Stimulated activated CD4-positive, alpha-beta T cell treated with anti-CD3 and anti-CD28 coated beads, Interleukin-4, amount 100 ng/mL, for 24 hours (primary cell): ENCODE results near the gene MYOM1.
A peak's percentile ranks its signal among the peaks of the same experiment; 100 is the strongest.

ENCODE experiments used
- DNase-seq: peaks from one replicate; pipeline ENCODE4 v3.0.0-alpha.2; 2020

Gene MYOM1

DNA sequence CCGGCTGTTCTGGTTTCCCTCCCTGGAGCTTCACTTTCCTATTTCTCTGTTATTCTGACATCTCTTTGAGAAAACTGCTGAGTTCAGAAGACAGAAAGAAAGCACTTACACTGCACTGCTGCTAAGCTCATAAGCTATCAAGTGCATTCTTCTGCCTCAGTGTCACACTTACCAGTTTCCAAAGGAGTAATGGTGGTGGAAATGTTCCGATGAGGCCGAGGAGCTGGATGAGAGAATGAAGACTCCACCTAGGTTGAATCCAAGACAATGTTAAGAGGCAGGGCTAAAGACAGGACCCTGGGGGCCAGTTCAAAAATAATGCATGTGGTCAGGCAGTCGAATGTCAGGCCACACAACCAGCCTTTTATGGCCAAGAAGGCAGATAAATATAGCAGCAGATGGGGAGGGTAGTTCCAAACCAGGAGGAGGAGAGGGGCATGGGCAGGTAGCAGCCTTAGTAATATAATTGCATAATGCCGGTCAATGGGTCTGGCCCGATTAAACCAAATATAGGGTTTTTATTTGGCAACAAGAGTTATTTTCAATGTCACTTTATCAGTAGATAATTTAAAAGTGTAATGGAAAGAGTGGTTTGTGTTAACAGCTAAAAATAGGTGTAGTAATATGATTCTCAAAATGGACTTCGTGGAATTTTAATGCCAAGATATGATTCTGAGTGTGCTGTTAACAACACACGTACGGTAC is at the start of gene MYOM1:
MYOM1 (minus strand) TSS at position 338 of the 705 bp plus-strand sequence. CDS start 4,745 bp downstream, outside the sequence.
- no peak for DNase-seq

DNA sequence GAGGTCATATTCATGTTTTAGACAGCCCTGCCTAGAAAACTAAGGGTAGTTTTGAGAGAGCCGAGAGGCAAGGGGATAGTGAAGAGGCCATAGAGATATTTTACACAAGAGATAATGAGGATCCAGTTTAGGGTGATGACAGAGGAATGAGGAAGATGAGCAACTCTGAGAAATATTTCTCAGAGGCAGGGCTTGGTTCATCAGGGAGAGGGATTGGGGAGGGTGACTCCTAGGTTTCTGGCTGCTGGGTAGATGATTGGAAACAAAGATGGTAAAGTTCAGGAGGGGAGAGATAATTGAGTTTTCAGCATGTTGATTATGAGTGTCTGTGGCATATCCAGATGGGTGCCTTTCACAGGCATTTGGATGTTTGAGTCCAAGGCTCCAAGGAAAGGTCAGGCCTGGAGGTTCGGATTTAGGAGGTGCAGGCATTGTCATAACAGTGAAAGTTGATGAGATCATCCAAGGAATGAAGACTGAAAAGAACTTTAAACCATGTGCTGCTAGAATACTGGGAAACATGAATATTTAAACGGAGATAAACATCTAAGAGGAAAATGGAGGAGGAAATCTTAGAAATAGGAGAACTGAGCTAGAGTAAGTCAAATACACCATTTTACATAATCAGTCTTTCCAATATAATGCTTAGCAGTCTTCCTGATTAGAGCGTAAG is 49.6 kb upstream of the MYOM1 start:
- no peak for DNase-seq

DNA sequence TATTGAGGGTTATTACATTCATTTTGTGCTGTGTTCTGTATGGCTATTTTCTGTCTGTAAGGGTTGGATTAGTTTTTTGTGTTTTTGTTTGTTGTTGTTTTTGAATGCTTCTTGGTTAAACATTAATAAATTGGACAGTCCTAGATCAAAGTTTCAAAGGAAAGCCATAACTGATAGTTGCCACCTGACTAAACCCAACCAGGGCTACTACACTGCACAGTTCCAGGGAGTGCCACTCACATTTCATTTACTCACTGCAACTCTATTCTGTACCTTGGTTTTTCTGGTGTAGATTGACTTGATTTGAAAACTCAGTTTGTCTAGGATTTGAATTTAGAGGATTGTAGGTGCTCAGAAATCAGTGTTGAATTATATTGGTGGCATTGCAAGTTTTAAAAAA is 48.5 kb upstream of the MYOM1 start:
- no peak for DNase-seq

DNA sequence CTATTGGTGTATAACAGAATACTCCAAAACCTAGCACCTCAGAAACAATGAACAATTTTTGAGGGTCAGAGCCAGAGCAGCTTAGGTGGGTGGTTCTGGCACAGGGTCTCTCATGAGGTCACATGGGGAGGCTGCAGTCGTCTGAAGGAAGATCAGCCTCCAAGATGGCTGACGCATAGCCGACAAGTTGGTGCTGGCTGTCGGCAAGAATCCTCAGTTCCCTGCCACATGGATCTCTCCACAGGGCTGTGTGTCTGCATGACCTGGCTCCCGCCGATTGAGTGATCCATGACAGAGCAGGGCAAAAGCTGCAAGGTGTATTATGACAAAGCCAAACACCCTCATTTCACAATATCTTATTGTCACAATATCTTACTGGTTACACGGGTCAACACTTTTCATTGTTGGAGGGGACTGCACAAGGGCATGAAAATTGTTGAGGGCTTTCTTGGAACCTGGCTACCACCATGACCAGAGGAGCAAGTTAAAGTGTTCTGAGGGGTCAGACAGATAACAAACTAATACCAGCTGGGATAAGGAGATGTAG is 46.4 kb upstream of the MYOM1 start:
- no peak for DNase-seq

DNA sequence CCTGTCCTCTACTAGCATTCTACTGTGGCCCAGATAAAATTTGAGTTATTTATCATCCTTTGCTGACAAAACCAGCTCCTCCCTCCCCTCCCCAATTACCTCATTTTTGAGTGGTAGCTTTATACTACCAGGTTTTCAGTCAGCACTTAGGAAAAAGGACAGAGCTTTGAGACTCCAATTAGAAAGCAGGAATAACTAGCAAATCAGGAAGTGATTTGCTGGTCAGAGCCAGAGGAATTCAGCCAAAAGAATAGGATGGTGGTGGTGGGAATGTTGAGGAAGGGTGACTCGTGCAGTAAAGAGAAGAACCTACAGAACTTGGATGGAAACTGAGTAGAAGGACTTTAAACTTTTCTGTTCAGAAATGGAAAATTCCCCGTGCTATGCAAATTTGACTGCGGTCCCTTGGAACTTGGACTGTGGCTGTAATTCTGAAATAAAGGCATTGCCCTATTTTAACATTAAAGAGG is 45.8 kb upstream of the MYOM1 start:
- no peak for DNase-seq

DNA sequence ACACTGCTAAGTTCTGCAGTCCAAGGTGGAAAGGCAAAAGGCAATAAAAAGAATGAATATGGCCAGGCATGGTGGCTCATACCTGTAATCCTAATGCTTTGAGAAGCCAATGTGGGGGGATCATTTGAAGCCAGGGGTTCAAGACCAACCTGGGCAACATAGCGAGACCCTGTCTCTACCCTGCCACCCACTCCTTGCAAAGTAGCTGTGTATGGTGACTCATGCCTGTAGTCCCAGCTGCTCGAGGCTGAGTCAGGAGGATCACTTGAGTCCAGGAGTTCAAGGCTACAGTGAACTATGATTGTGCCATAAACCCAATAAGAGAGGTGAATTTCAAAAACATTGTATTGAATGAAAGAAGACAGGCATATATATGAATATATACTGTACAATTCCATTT is 44.6 kb upstream of the MYOM1 start:
- DNase-seq: no peak

DNA sequence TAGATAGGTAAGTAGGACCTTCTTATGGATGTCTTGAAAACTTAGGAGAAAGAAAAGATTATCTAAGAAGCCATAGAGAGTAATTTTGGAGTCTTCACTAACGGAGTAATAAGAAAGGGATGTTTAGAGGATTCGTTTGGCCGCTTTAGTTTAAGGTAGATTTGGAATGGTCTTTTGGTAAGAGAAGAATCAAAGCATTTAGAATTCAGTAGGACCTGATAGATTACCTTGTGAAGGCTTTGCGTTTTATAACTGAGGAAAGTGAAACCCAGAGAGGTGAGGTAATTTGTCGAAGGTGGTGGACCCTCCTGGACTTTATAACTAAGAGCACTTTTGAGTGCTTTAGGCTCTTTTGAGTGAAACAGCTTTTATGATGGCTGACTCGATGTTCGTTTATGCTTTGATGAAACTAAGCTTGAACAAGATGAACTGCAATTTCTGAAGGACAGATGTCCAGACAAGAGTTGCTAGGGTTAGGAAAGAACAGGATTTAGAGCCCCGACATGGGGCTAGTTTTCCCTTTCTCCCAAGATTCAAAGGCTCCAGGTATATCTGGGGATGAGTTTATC is 43.4 kb upstream of the MYOM1 start:
- no peak for DNase-seq

DNA sequence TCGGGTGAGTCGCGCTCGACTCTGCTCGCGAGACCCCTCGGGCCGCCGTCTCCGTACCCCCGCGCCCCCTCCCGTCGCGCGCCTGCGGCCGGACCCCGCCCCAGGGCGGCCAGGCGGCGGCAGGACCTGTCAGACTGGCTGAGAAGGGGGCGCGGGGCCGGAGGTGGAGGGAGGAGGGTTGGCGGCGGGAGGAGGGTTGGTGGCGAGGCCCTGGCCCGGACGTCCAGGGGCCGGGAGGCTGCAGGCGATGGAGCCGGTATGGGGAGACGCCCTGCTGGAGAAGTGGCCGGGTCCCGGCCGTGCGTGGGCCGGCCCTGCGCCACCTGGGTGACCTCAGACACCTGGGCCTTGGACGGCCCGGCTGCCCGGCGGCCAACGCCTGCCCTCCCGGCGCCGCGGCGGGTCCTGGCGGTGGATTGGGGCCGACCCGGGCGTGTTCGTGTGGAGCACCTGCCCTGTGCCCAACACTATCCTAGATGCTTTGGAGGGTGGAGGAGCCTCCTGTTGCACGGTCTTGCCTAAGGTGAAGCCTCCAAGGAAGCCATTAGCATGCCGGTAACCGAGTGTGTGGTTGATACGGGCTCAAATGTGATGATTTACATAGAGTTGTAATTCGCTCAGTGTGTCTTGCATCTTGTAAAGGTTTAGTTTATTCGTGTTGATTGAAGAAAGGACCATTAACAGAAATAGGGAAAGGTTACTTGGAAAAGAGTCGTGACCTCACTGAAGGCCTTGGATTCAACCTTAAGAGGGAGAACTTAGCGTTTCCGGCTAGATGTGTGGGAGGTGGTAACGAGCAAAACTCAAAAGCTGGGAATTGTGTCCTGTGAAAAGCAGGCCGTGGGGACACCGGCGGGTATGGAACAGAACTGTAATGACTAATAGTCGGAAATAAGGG is 42.7 kb upstream of the MYOM1 start:
- DNase-seq: peak; percentile 40

DNA sequence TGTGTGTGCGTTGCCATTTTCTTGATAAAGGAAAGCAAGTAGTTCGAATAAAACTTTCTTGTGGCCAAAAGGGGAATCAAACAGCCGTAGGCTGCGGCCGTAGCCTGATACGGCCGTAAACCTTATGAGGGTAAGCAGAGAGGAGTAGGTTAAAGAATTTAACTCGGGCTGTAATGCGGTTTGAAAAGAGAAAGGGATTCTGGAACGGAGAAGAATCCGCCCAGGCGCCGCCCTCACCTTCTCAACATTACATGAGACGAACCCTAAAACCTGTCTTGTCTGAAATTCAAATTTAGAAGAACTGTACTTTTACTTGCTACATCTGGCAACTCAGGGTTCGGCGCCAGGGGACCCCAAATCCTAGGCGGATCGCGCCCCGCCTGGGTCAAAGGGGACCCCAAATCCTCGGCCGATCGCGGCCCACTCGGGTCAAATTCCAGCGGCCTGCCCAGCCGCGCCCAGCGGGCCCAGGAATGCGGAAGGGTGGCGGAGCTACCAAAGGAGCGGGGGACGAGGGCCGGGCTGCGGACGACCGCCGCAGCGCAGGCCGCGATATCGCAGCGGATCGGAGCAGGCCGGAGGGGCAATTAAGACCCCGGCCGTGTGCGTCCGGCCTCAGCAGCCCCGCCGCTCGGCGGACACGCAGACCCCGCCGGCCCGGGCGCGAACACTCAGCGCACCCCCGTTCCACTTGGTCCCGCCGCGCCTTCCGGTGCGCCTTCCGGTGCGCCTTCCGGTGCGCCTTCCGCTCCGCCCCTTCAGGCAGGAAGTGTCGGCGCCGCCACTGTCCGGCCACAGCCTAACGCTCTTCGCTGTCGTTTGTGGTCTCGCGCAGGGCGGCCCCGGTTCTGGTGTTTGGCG is 41.8 kb upstream of the MYOM1 start, which contains the start of gene MYL12B:
MYL12B (plus strand) TSS at position 761 of the 861 bp plus-strand sequence. CDS start 10,766 bp downstream, outside the sequence.
- DNase-seq: peak; percentile 78

DNA sequence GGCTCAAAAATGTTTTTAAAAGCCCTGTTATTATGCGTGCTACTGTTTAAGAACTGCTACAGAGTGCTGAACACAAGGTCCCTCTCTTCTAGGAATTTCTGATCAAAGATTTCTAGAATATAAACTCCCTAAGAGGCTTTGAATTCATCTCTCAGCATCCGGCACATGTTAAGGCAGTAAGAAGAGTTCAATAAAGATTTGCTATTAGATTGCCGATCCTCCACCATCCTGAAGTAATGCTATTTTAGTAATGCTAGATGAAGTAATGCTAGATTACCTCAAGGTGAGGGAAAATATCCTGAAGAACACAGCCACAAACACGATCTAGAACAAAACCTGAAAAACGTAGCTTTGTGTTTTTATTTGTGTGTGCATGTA is 41.2 kb upstream of the MYOM1 start:
- no peak for DNase-seq

DNA sequence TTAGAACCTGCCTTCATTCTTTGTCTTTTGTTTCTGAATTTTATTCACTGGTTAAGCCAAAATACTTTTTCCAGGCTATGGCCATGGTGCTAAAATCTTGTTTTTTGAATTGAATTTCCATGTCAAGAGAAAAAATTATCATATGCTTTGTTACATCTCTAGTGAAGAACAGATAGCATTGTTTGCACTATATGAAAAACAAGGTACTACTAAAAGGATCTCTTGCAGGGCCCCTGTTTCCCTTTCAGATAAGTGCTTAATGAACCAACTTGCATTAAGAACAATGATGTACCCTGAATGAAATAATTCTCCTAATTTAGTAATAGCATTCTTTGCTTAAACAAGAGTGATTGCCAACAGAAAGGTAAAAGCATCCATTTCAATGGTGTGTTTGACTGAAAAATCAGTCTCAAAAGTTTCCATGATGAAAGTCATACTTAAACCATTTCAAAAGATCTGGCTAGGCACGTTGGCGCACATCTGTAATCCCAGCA is 37.9 kb upstream of the MYOM1 start:
- DNase-seq: no peak

DNA sequence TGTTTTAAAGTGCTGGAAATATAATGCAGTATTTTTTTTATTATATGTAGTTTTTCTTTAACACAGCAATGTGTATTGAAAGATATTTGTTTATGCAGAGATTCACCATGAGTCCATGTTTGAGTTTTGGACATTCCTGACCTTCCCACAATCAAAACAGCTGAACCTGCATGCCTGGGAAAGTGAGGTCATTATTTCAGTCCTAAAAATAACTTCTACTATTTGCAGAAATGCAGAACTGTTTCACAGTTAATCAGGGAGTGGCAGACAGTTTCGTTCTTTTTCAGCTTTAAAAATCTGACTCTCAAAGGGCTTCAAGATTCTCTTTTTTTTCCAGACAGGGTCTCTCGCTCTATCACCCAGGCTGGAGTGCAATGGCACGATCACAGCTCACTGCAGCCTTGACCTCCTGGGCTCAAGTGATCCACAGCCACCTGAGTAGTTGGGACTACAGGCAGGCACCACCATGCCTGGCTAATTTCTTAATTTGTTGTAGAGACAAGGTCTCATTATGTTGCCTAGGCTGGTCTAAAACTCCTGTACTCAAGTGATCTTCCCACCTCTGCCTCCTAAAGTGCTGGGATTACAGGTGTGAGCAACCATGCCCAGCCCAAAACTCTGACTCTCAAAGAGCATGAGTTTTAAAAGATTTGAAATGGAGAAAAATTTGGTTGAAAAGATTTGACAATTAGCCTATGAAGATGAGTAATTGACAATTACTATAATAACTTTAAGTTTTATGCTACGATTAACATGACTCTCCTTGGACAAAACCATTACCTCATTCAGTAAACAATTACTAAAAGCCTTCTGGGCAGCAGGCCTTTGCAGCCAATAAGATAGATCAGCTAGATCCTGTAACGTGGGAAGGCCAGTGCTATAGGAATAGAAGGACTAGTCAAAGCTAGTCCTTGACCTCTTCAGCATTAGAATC is 37.2 kb upstream of the MYOM1 start:
- DNase-seq: no peak

DNA sequence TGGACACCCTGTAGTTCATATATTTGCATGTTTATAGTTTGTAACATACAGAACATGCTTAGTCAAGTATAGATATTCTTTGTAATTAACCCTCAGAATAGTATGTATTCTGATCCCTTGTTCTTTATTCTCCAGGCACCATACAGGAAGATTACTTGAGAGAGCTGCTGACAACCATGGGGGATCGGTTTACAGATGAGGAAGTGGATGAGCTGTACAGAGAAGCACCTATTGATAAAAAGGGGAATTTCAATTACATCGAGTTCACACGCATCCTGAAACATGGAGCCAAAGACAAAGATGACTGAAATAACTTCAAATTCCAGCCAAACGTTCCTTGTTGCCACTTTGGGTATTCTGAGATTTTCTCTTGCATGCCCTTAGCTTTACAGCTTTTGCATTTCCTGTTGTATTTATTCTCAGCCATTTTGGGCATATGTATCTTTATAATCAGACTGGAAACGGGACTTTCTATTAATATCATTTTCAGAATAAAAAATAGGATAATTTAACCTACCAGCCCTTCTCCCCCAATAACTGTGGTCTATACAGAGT is 35.9 kb upstream of the MYOM1 start:
- no peak for DNase-seq

DNA sequence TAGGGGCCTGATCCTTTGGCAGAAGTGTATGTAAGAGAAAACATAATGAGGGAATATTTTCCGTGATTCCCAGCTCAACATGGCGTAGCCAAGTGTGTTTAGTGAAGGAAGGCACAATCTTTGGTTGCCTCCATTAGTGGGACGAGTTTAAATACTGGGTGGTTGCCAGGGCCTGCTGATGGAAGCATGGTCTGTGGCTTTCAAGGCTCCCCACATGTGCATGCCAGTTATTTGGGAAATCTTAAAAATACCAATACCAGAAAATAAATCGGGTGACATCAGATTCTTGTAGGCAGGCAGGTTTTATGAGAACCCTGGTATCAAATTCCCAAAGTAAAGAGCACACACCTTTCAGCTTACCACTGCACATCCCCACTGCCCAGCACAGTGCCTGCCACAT is 35.0 kb upstream of the MYOM1 start:
- no peak for DNase-seq

DNA sequence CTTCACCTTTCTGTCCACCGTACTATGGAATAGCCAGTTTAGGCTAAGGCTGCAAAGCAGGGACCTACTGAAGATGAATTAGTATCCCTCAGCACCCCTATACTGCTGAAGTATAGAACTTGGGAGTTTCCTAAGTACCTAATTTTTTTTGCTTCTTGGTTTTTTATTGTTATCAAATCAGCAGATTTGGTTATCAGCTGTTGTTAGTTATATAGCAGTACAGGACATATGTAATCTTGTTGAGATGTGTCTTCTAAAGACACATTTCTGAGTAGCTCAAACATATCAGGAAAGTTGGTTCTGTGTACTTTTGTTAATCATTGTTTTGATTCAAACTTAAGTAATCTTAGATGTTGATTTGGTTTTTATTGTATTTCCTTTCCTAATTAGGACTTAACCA is 33.1 kb upstream of the MYOM1 start:
- DNase-seq: no peak

DNA sequence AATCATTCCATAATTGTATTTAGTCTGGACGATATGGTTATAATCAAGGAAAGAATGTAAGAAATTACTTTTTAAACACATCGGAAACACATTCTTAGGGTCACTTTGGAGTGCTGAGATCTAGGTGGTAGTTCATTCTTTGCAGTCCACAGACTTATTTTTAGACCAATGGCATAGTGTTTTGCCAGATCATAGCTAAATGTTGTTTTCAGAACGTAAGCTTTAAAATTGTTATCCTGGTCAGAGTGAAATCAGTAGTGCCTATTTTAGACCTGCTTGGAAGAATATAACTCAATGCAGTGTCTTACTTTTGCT is 32.2 kb upstream of the MYOM1 start:
- DNase-seq: no peak

DNA sequence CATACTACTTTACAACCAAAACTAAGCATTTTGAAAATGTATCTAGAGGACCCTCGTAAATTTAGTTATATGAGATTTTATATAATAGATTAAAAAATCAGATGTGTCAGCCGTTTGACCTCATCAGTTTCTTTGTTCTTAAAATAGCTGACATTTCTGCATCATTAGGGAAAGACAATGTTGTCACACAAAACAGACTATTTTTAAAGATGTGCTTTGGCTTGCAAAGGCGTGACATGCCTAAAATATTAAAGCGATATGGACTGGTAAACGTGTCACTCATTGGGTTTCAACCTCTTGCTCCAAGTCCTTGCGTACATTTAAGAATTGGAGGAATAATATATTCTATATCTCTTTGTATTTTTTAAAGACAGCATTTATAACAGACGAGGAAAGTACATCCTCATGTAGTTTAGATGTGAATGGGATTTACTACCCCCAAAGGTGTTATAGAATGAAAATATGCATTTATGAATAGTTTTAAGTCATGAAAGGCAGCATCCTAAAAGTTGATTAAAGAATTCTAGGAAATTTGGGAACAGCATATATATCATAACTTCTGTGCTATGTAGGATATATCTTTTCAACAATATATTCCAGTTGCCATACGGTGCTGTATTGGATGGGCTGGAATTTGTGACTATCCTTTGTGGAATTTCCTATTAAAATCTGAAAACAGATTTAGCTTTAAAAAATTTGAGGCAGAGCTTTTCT is 31.6 kb upstream of the MYOM1 start:
- no peak for DNase-seq

DNA sequence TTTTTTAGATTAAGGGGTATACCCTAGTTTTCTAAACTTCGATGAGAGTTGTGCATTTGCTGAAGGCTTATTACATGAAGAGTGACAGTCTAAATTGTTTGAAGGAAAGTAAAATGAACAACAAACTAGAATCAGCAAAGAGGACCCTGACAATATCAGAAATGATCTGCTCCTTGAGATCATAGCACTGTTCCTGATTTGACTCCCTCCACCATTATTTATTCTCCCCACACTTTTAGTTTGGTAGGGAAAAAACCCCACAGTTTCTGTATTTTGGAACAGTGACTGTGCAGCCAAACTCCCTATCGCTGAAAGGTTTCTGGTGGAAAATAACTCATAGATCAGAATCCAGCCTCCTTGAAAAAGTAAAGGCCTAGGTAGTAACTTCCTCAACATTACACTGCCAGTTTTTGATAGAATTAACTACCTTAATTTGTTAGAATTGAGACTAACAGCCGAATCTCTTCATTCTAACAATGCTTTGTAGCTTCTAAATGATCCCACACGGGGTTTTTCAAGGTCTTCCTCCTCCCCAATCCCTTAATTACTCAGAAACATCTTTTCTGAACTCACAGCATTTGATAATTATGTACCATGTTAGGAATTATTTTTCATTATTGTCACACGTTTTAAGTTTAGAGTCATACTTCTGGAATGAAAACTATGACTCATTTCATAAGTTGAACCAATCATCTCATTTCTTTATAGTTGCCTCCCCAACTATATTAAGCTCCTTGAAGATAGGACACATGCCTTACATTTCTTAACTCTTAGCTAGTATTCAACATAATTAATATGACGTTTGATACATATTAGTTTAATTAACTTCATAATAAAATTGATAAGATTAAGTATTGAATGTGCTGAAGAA is 30.7 kb upstream of the MYOM1 start:
- DNase-seq: no peak
